DND-41 (cell line): ENCODE data around the gene EIF3I.

Source experiments
- ATAC-seq: fragments of 200-7000 bp; cut with Tn5 transposase; 3 replicates; pipeline ENCODE4 v1.9.1; 2021; ENCODE audit warnings: low read depth; ENCODE audit not compliant: insufficient read depth
- DNase-seq: peaks from one replicate; pipeline ENCODE4 v3.0.0-alpha.2; 2020
- H2AFZ ChIP-seq: 2 replicates; pipeline ENCODE4 v1.6.0; 2012; ENCODE audit warnings: low read depth, low read length
- H3K27ac ChIP-seq: 2 replicates; pipeline ENCODE4 v1.5.1; 2012; ENCODE audit warnings: low read length, inconsistent platforms
- H3K27me3 ChIP-seq: fragments of 200-600 bp; sonication (generic); 2 replicates; pipeline ENCODE4 v1.6.0; 2012; ENCODE audit warnings: low read length, mild to moderate bottlenecking, inconsistent platforms; ENCODE audit not compliant: insufficient read depth, poor library complexity
- H3K36me3 ChIP-seq: 2 replicates; pipeline ENCODE4 v1.5.1; 2012; ENCODE audit warnings: low read length, inconsistent platforms; ENCODE audit not compliant: insufficient read depth
- H3K4me1 ChIP-seq: 2 replicates; pipeline ENCODE4 v1.5.1; 2012; ENCODE audit warnings: mild to moderate bottlenecking, low read length; ENCODE audit not compliant: insufficient read depth
- H3K4me2 ChIP-seq: 2 replicates; pipeline ENCODE4 v1.6.0; 2012; ENCODE audit warnings: mild to moderate bottlenecking, moderate library complexity, low read length, inconsistent platforms; ENCODE audit not compliant: insufficient read depth
- H3K4me3 ChIP-seq, 2 experiments: fragments of 200-600 bp in 1 of 2; shearing (Covaris generic) in 1 of 2; 2 replicates each; pipeline ENCODE4 v1.5.1; 2012 to 2016; ENCODE audit warnings: inconsistent platforms in 2 of 2, low read length in 2 of 2, mild to moderate bottlenecking in 2 of 2, low read depth in 1 of 2, moderate library complexity in 1 of 2
- H3K79me2 ChIP-seq: 2 replicates; pipeline ENCODE4 v1.6.0; 2012; ENCODE audit warnings: low read length, inconsistent platforms; ENCODE audit not compliant: insufficient read depth
- H3K9ac ChIP-seq: 2 replicates; pipeline ENCODE4 v1.6.0; 2012; ENCODE audit warnings: low read depth, mild to moderate bottlenecking, inconsistent platforms, low read length, moderate library complexity
- H3K9me3 ChIP-seq: 2 replicates; pipeline ENCODE4 v1.5.1; 2012; ENCODE audit warnings: low read length, moderate library complexity, mild to moderate bottlenecking, inconsistent platforms; ENCODE audit not compliant: insufficient read depth, severe bottlenecking
- H4K20me1 ChIP-seq: 2 replicates; pipeline ENCODE4 v1.6.0; 2012; ENCODE audit warnings: low read length; ENCODE audit not compliant: insufficient read depth
- CTCF ChIP-seq: IDR thresholded peaks from 2 replicates; pipeline ENCODE4 v1.5.1; 2012; ENCODE audit warnings: borderline replicate concordance, low read length, moderate library complexity, mild to moderate bottlenecking; ENCODE audit not compliant: poor library complexity, severe bottlenecking; ENCODE audit errors: extremely low read depth
- EZH2 ChIP-seq: IDR thresholded peaks from 3 replicates; pipeline ENCODE4 v1.6.1; 2012; ENCODE audit warnings: borderline replicate concordance, low read depth, mild to moderate bottlenecking, moderate library complexity, low read length, inconsistent platforms; ENCODE audit not compliant: severe bottlenecking

Gene EIF3I

GRCh38 chr1:32187850-32188249 lies 34.4 kb upstream of the EIF3I start:
- Histone ChIP-seq H3K4me3 (no peak overlapping the region), H3K79me2 (peaks cover 55% of the 10 kb centered on the region), H2AFZ (no peak overlapping the region), H3K36me3 (peaks cover 91% of the 10 kb centered on the region), H3K4me2 (no peak overlapping the region), H3K4me1 (peaks cover 41% of the 10 kb centered on the region), H3K9me3 (no peaks in the 10 kb centered on the region), H4K20me1 (peaks cover 42% of the 10 kb centered on the region), H3K27me3 (no peaks in the 10 kb centered on the region), H3K9ac (no peak overlapping the region), H3K27ac (no peak overlapping the region)
- DNase-seq (no peak), ATAC-seq (no peak)
- TF ChIP-seq CTCF (no peak), EZH2 (no peak)

- Histone ChIP-seq H3K9me3 (no peaks in the 10 kb centered on the region), H3K4me3 (no peak overlapping the region), H2AFZ (no peak overlapping the region), H3K4me1 (peaks cover 30% of the 10 kb centered on the region), H3K27me3 (no peaks in the 10 kb centered on the region), H3K4me2 (no peak overlapping the region), H3K27ac (no peak overlapping the region), H3K9ac (no peak overlapping the region), H3K79me2 (peaks cover 16% of the 10 kb centered on the region), H3K36me3 (peaks cover 100% of the 10 kb centered on the region), H4K20me1 (peaks cover 66% of the 10 kb centered on the region)
- no peak for ATAC-seq
- DNase-seq, result no peak
- no peak for TF ChIP-seq CTCF
These were observed 29.8 kb upstream of the EIF3I start for GRCh38 chr1:32192220-32192948.

GRCh38 chr1:32194984-32195383 lies 27.2 kb upstream of the EIF3I start:
- Histone ChIP-seq H4K20me1 (peaks cover 59% of the 10 kb centered on the region), H3K4me1 (peaks cover 42% of the 10 kb centered on the region), H3K4me3 (no peak overlapping the region), H3K79me2 (no peaks in the 10 kb centered on the region; the same call in 1 of the 2 replicates), H2AFZ (no peak overlapping the region), H3K27ac (0 out of 2 replicates have a peak overlapping the region, but pooled peaks have one; percentile 9), H3K9me3 (no peaks in the 10 kb centered on the region), H3K4me2 (no peak overlapping the region), H3K27me3 (no peaks in the 10 kb centered on the region), H3K36me3 (peaks cover 85% of the 10 kb centered on the region), H3K9ac (no peak overlapping the region)
- DNase-seq, result no peak
- no peak for ATAC-seq
- no peak for TF ChIP-seq CTCF
- TF ChIP-seq EZH2, result no peak
